A673 (cell line): Measurements from ENCODE around the gene MGMT.

Experiments used
- CTCF ChIP-seq: fragments of 300-800, 200-600 bp; sonication (generic); conservative IDR thresholded peaks from 2 replicates; pipeline ENCODE4 v1.5.1; 2017; ENCODE audit warnings: low read depth, mild to moderate bottlenecking, antibody characterized with exemption, low read length, moderate library complexity, mixed read lengths
- EZH2 ChIP-seq: fragments of 200-600 bp; sonication (generic); IDR thresholded peaks from 2 replicates; pipeline ENCODE4 v1.6.1; 2017; ENCODE audit warnings: borderline replicate concordance, low read depth, mild to moderate bottlenecking, mixed read lengths, antibody characterized with exemption, low read length; ENCODE audit not compliant: poor library complexity, severe bottlenecking

DNA sequence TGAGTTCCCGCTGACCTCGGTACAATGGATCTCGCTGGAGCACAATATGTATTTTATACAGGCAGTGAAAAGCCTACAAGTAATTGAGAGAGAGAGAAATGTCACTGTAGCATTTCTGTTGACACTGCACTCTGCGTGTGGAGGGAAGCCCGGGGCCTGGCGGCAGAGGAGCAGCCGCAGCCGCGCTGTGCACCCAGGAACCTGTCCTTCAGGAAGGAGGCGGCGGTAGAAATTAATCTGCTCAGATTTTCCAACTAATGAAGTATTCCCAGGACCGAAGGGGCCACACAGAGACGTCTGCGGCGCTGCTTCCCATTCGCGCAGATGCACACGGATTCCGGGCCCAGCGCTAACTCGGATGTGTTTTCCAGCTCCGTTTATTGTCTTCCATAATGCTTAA, 327.0 kb downstream of the MGMT start:
- TF ChIP-seq CTCF (no peak), EZH2 (no peak)
